GM19395 (cell line): ENCODE results near the gene NTMT1.
A peak's percentile ranks its signal among the peaks of the same experiment; 100 is the strongest.
"Not testable (repeated sequence)": the region's sequence is repeated elsewhere in the genome, so short reads cannot be mapped to it uniquely, and the experiment has no call there.

Experiments
- ATAC-seq: cut with Tn5 transposase; IDR thresholded peaks from one replicate; pipeline ENCODE4 v1.9.1; 2021; ENCODE audit warnings: mild to moderate bottlenecking, moderate library complexity; ENCODE audit not compliant: unreplicated experiment

NTMT1 gene

GRCh38 chr9:129635099-129636065 is 9.4 kb downstream of the NTMT1 start:
- ATAC-seq = no peak

- not testable (repeated sequence) for ATAC-seq
Measured at GRCh38 chr9:129636343-129636742, 10.4 kb downstream of the NTMT1 start.

GRCh38 chr9:129637102-129637501 is 11.1 kb downstream of the NTMT1 start:
- ATAC-seq = no peak

GRCh38 chr9:129637673-129638439 is 11.9 kb downstream of the NTMT1 start:
- no peak for ATAC-seq

- no peak for ATAC-seq
Measured at GRCh38 chr9:129639034-129639630, 13.2 kb downstream of the NTMT1 start.

- no peak for ATAC-seq
Measured at GRCh38 chr9:129639756-129640085, 13.8 kb downstream of the NTMT1 start.

- no peak for ATAC-seq
Measured at GRCh38 chr9:129640086-129640870, 14.3 kb downstream of the NTMT1 start.

- no peak for ATAC-seq
Measured at GRCh38 chr9:129640871-129641749, 15.1 kb downstream of the NTMT1 start.

- ATAC-seq = peak; percentile 85
Measured at GRCh38 chr9:129641750-129642585, 16.0 kb downstream of the NTMT1 start, which contains the start of gene ASB6. TSS of gene ASB6 (minus strand) at chr9:129642151. CDS start at chr9:129641999, 152 bp downstream.

GRCh38 chr9:129643706-129644105 is 17.7 kb downstream of the NTMT1 start:
- no peak for ATAC-seq

GRCh38 chr9:129644365-129644764 is 18.4 kb downstream of the NTMT1 start:
- ATAC-seq = no peak

- no peak for ATAC-seq
Measured at GRCh38 chr9:129644902-129645301, 18.9 kb downstream of the NTMT1 start.

- no peak for ATAC-seq
Measured at GRCh38 chr9:129646252-129646651, 20.3 kb downstream of the NTMT1 start.

GRCh38 chr9:129646654-129647053 is 20.7 kb downstream of the NTMT1 start:
- ATAC-seq = no peak

- ATAC-seq = no peak
Measured at GRCh38 chr9:129647635-129648034, 21.7 kb downstream of the NTMT1 start.

GRCh38 chr9:129648092-129648763 is 22.3 kb downstream of the NTMT1 start:
- no peak for ATAC-seq

- no peak for ATAC-seq
Measured at GRCh38 chr9:129648764-129649115, 22.8 kb downstream of the NTMT1 start.
